Cortex of kidney (tissue), 1 donor: ENCODE data around the gene TNFRSF1B.

Experiments
- DNase-seq: peaks from one replicate; lab custom pipeline; 2025; lab: John Stamatoyannopoulos, UW

The TNFRSF1B gene

GRCh38 chr1:12166834-12167492 is at the start of gene TNFRSF1B:
Gene TNFRSF1B (plus strand): TSS chr1:12166991. CDS start chr1:12167092, 101 bp downstream.
- no peak for DNase-seq

GRCh38 chr1:12121212-12122003 is 45.4 kb upstream of the TNFRSF1B start:
- no peak for DNase-seq

- DNase-seq = no peak
Observed at GRCh38 chr1:12123172-12123571, 43.6 kb upstream of the TNFRSF1B start.

GRCh38 chr1:12124693-12125421 is 41.9 kb upstream of the TNFRSF1B start:
- DNase-seq = no peak

- DNase-seq = no peak
Observed at GRCh38 chr1:12125422-12126355, 41.1 kb upstream of the TNFRSF1B start.

GRCh38 chr1:12126781-12127180 is 40.0 kb upstream of the TNFRSF1B start:
- DNase-seq = no peak

- no peak for DNase-seq
Observed at GRCh38 chr1:12127206-12127810, 39.5 kb upstream of the TNFRSF1B start.

- no peak for DNase-seq
Observed at GRCh38 chr1:12128120-12128519, 38.7 kb upstream of the TNFRSF1B start.

GRCh38 chr1:12129624-12130023 is 37.2 kb upstream of the TNFRSF1B start:
- no peak for DNase-seq

GRCh38 chr1:12130466-12131130 is 36.2 kb upstream of the TNFRSF1B start:
- no peak for DNase-seq

GRCh38 chr1:12132078-12132477 is 34.7 kb upstream of the TNFRSF1B start:
- no peak for DNase-seq

GRCh38 chr1:12134716-12135115 is 32.1 kb upstream of the TNFRSF1B start:
- DNase-seq = no peak

- no peak for DNase-seq
Observed at GRCh38 chr1:12135612-12136011, 31.2 kb upstream of the TNFRSF1B start.

GRCh38 chr1:12136916-12137610 is 29.7 kb upstream of the TNFRSF1B start:
- DNase-seq = no peak

GRCh38 chr1:12138196-12139168 is 28.3 kb upstream of the TNFRSF1B start:
- DNase-seq = no peak

- DNase-seq = no peak
Observed at GRCh38 chr1:12140016-12140415, 26.8 kb upstream of the TNFRSF1B start.

GRCh38 chr1:12140515-12141162 is 26.2 kb upstream of the TNFRSF1B start:
- no peak for DNase-seq

GRCh38 chr1:12141163-12141850 is 25.5 kb upstream of the TNFRSF1B start:
- no peak for DNase-seq
